K562 (cell line): ENCODE data around the gene LYPLA2. TPM values are rescaled to one million over a fixed set of nuclear protein-coding genes. Genes with fewer than 3 reads are reported as not detected.
A peak's percentile ranks its signal among the peaks of the same experiment; 100 is the strongest.

Experiments
- CBFB ChIP-seq: sonication (generic); formaldehyde crosslinking; IDR thresholded peaks from 2 replicates; pipeline ENCODE4 v1.4.0; 2020; ENCODE audit warnings: mild to moderate bottlenecking, missing genetic modification reagents
- CLOCK ChIP-seq: fragments of 250-450 bp; sonication (Bioruptor Pico); IDR thresholded peaks from 2 replicates; pipeline ENCODE4 v1.4.0; 2020; ENCODE audit warnings: mild to moderate bottlenecking, moderate library complexity, borderline replicate concordance
- CREM ChIP-seq: IDR thresholded peaks from 2 replicates; pipeline ENCODE4 v1.6.1; 2014; ENCODE audit warnings: antibody characterized with exemption, low read depth
- E4F1 ChIP-seq: fragments of 250-450 bp; sonication (Bioruptor Pico); IDR thresholded peaks from 2 replicates; pipeline ENCODE4 v1.5.0; 2021; ENCODE audit warnings: mild to moderate bottlenecking, borderline replicate concordance
- FOSL1 ChIP-seq: fragments of 200-800 bp; sonication (Bioruptor generic); conservative IDR thresholded peaks from 2 replicates; pipeline ENCODE4 v1.6.1; 2016; ENCODE audit warnings: missing genetic modification characterization, missing compliant biosample characterization
- FOXA1 ChIP-seq: fragments of 450-650 bp; IDR thresholded peaks from 2 replicates; pipeline ENCODE4 v1.6.1; 2016; ENCODE audit warnings: mild to moderate bottlenecking, borderline replicate concordance
- GTF2F1 ChIP-seq: IDR thresholded peaks from 2 replicates; pipeline ENCODE4 v1.6.1; 2011; ENCODE audit warnings: low read depth, low read length, improper control_type of control experiment
- HNRNPL ChIP-seq: fragments of 200-400 bp; formaldehyde crosslinking; IDR thresholded peaks from 2 replicates; pipeline ENCODE4 v1.6.1; 2017; ENCODE audit warnings: low read depth, mild to moderate bottlenecking, low read length
- LCOR ChIP-seq: sonication (generic); formaldehyde crosslinking; IDR thresholded peaks from 2 replicates; pipeline ENCODE4 v1.8.0; 2022; ENCODE audit warnings: mild to moderate bottlenecking, missing genetic modification reagents
- MLLT1 ChIP-seq, 2 experiments: fragments of 450-650 bp; IDR thresholded peaks; 2 replicates each; pipeline ENCODE4 v1.6.1; 2016
- NFATC3 ChIP-seq: fragments of 450-650 bp; IDR thresholded peaks from 2 replicates; pipeline ENCODE4 v1.6.1; 2017; ENCODE audit warnings: mild to moderate bottlenecking
- NR0B1 ChIP-seq: fragments of 450-650 bp; IDR thresholded peaks from one replicate; pipeline ENCODE4 v1.6.1; 2018; ENCODE audit warnings: mild to moderate bottlenecking, moderate library complexity; ENCODE audit not compliant: partially characterized antibody
- RCOR1 ChIP-seq, 2 experiments: IDR thresholded peaks; 2 replicates each; pipeline ENCODE4 v1.6.1; 2012; ENCODE audit warnings: low read depth in 2 of 2, low read length in 2 of 2, borderline replicate concordance in 1 of 2, improper control_type of control experiment in 1 of 2
- SRF ChIP-seq, 2 experiments: fragments of 250-450, 450-650 bp in 1 of 2; sonication (Bioruptor Pico) in 1 of 2; sonication (generic) in 1 of 2; formaldehyde crosslinking; IDR thresholded peaks; 2 replicates each; pipeline versions ENCODE4 v1.5.0 to v1.5.1; 2020 to 2022; ENCODE audit warnings: mild to moderate bottlenecking in 1 of 2, missing genetic modification reagents in 1 of 2
- TAF1 ChIP-seq: IDR thresholded peaks from 2 replicates; pipeline ENCODE4 v1.6.1; 2011; ENCODE audit warnings: mild to moderate bottlenecking, low read length, moderate library complexity; ENCODE audit not compliant: insufficient read depth, control insufficient read depth, severe bottlenecking; ENCODE audit errors: extremely low read depth
- TARDBP ChIP-seq: fragments of 450-650 bp; IDR thresholded peaks from 2 replicates; pipeline ENCODE4 v1.6.1; 2016
- polyA plus RNA-seq, 8 experiments: library from polyadenylated mRNA; depleted of rRNA in 4 of 8; stranded (reverse) in 5 of 8; unstranded in 3 of 8; fragments of >200 nt; fragmentation: Nextera tagmentation in 2 of 8; fragmentation: Illumina TruSeq in 1 of 8; extraction: Ambion mirVana in 2 of 8; extraction: Trizol in 1 of 8; gene quantifications; 2 replicates each; pipeline versions ENCODE4 v1.2.1 to v1.2.3, GENCODE V29; 2011 to 2014; ENCODE audit warnings: inconsistent platforms in 1 of 8, missing spikeins in 1 of 8
- total RNA-seq, 7 experiments: library from RNA; depleted of rRNA in 6 of 7; stranded (reverse); fragments of >200 nt in 6 of 7; fragmentation: Illumina TruSeq in 2 of 7; extraction: Trizol in 2 of 7; gene quantifications; 2 replicates each; pipeline versions ENCODE4 v1.2.1 to v1.2.3, GENCODE V29; 2011 to 2021; ENCODE audit warnings: low replicate concordance in 1 of 7
- TF ChIP-seq, protein P1 (sequence below): fragments of 250-450 bp; sonication (Bioruptor Pico); IDR thresholded peaks from 2 replicates; pipeline ENCODE4 v1.4.0; 2020; ENCODE audit warnings: borderline replicate concordance

The LYPLA2 gene
- total and polyA plus RNA-seq, 9 of the 15 experiments (the other 6 are each of a cell fraction or from before 2014, with no cell fraction given) = 3.9 to 128 (median 60.1) TPM

DNA sequence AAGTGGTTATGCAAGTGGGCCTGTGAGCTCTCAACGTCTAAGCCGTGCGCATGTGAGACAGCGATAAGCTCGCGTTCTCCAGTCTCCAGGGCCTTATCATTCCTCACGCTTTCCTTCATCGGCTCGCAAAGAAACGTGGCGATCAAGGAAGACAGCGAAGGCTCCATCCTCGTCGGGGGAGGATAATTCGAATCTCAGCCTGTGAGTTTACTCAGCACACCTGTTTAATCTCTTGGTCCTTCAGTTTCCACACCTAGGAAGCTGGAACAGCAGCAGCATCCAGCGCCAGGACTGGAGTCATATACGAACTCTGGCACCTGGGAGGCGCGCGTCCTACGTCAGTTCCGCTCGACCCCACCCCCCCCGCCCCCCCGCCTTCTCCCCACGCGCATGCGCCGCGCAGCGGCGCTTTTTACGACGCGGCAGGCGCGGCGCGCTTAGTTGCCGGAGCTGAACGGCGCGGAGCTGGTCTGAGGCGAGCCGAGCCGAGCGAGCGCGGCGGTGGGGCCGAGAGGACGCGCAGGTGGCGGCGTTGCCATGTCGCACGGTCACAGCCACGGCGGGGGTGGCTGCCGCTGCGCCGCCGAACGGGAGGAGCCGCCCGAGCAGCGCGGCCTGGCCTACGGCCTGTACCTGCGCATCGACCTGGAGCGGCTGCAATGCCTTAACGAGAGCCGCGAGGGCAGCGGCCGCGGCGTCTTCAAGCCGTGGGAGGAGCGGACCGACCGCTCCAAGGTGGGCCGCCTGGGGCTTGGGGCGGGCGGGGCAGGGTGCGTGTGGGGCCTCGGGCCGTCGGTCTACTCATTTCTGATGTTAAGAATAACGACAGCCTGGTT is 12.7 kb upstream of the LYPLA2 start, which contains the start of gene PITHD1 (continued):
- TF ChIP-seq, protein P1, sequence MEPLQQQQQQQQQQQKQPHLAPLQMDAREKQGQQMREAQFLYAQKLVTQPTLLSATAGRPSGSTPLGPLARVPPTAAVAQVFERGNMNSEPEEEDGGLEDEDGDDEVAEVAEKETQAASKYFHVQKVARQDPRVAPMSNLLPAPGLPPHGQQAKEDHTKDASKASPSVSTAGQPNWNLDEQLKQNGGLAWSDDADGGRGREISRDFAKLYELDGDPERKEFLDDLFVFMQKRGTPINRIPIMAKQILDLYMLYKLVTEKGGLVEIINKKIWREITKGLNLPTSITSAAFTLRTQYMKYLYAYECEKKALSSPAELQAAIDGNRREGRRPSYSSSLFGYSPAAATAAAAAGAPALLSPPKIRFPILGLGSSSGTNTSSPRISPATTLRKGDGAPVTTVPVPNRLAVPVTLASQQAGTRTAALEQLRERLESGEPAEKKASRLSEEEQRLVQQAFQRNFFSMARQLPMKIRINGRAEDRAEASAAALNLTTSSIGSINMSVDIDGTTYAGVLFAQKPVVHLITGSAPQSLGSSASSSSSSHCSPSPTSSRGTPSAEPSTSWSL (CRISPR knock-in tag) = no peak
- TF ChIP-seq NR0B1 (no peak), NFATC3 (peak; percentile 96), HNRNPL (no peak), CBFB (CRISPR knock-in tag) (0 out of 2 replicates have a peak, but pooled peaks have one; percentile 16), TAF1 (peak; percentile 83), CREM (peak; percentile 95), TARDBP (peak; percentile 61; the same call in 1 of the 2 replicates), CLOCK (CRISPR knock-in tag) (no peak), E4F1 (CRISPR knock-in tag) (peak; percentile 86; the same call in 1 of the 2 replicates), SRF (CRISPR knock-in tag; IDR thresholded peaks at IDR 0.05) (peak in 1 of 2 experiments; percentile 32; a peak in 1 of 4 replicates), FOSL1 (tag) (peak; percentile 65), FOXA1 (no peak), MLLT1 (IDR thresholded peaks at IDR 0.05) (peak in 1 of 2 experiments; percentile 77; a peak in 3 of 4 replicates), GTF2F1 (no peak; the same call in none of the 2 replicates), RCOR1 (IDR thresholded peaks at IDR 0.05; ENCODE audit: borderline replicate concordance in 1 of 2, low read depth in 2 of 2, low read length in 2 of 2) (peak; percentile 68 to 89; a peak in 2 of 4 replicates), LCOR (peak; percentile 95)
